Heart right ventricle (tissue), 16 donors: Measurements from ENCODE around the gene SLC35E1. TPM values are rescaled to one million over a fixed set of nuclear protein-coding genes. Genes with fewer than 3 reads are reported as not detected.

Experiments used
- ATAC-seq, 8 donors: fragments of 200-7000 bp; cut with Tn5 transposase; one replicate each; pipeline ENCODE4 v1.9.1; 2020; ENCODE audit warnings: mild to moderate bottlenecking in 8 of 8, moderate library complexity in 8 of 8, moderate number of reproducible peaks in 1 of 8
- DNase-seq, 2 donors: peaks; one replicate each; pipeline ENCODE4 v3.0.0-alpha.2; 2020
- H3K27ac ChIP-seq, 10 donors: fragments of 200-600 bp; sonication (generic) in 2 of 10; one replicate each; pipeline versions ENCODE4 v1.5.0 to v1.8.0; 2020 to 2022; ENCODE audit warnings: mild to moderate bottlenecking in 3 of 10
- H3K27me3 ChIP-seq, 7 donors: fragments of 200-600 bp; one replicate each; pipeline ENCODE4 v1.8.0; 2021 to 2022; ENCODE audit warnings: mild to moderate bottlenecking in 2 of 7
- H3K36me3 ChIP-seq, 9 donors: fragments of 200-600 bp; sonication (generic) in 1 of 9; one replicate each; pipeline versions ENCODE4 v1.5.0 to v1.8.0; 2020 to 2022; ENCODE audit warnings: mild to moderate bottlenecking in 2 of 9
- H3K4me1 ChIP-seq, 9 donors: fragments of 200-600 bp; sonication (generic) in 1 of 9; one replicate each; pipeline versions ENCODE4 v1.5.0 to v1.8.0; 2020 to 2022; ENCODE audit warnings: mild to moderate bottlenecking in 4 of 9
- H3K4me3 ChIP-seq, 10 donors: fragments of 200-600 bp; sonication (generic) in 2 of 10; one replicate each; pipeline versions ENCODE4 v1.5.0 to v1.8.0; 2020 to 2022; ENCODE audit warnings: mild to moderate bottlenecking in 7 of 10, moderate library complexity in 2 of 10
- H3K9me3 ChIP-seq, 11 donors: fragments of 200-600 bp in 10 of 11; sonication (generic) in 2 of 11; one replicate each; pipeline versions ENCODE4 v1.5.0 to v1.8.0; 2013 to 2022; ENCODE audit warnings: mild to moderate bottlenecking in 2 of 11, control low read depth in 1 of 11, moderate library complexity in 1 of 11
- WGBS, 2 donors: extraction: QIAGEN DNeasy Blood & Tissue Kit; methylation state at CpG; one replicate each; pipeline ENCODE4 v1.1.7; 2013; ENCODE audit warnings: inconsistent platforms in 1 of 2; 5-methylcytosine and 5-hydroxymethylcytosine counted together
- intact Hi-C, 10 donors: fragments of 100-400 bp; cut with DNase I; formaldehyde crosslinking; loops; one replicate each; pipeline versions ENCODE4 v1.11.1 to v1.14.2; 2022
- polyA plus RNA-seq, 2 donors: library from polyadenylated mRNA; stranded (reverse); fragments of 200-250 nt; gene quantifications; one replicate each; pipeline ENCODE4 v1.2.3, GENCODE V29; 2013
- total RNA-seq, 10 donors: library from RNA; stranded (reverse); fragmentation: NEBNext Ultra II Directional in 3 of 10; extraction: Animal tissue kit (Norgen Biotek cat#: 25700) in 3 of 10; gene quantifications; one replicate each; pipeline versions ENCODE4 v1.2.1 to v1.2.4, GENCODE V29; 2021 to 2023
- TF ChIP-seq, protein P1 (sequence below), 9 donors: fragments of 200-600 bp; sonication (generic) in 2 of 9; IDR thresholded peaks; one replicate each; pipeline versions ENCODE4 v1.5.0 to v1.8.0; 2021 to 2022; ENCODE audit warnings: antibody characterized with exemption in 9 of 9, mild to moderate bottlenecking in 5 of 9, moderate library complexity in 1 of 9
- donor health status: Arrhythmogenic right ventricular cardiomyopathy.
- donor health status: ischemic (EF 13 %, LVEDD 7.1; RV severe dilation, severe dysfunction).
- donor health status: healthy with polysubstance abuse.
- donor health status: DM: no; HTN: yes; CAD: no.
- donor health status: DM: no; HTN: no; CAD: no.
- donor health status: ischemic (EF 25% LVEDD 6.9; RV normal size, moderate dysfunction).
- donor health status: ischemic (EF 25% LVEDD 5.7; RV mildly dilated, moderate dysfunction).
- donor health status: healthy.
- donor health status: DM: yes; HTN: yes; CAD: no.
- donor health status: Ischemic cardiomyopathy.
- donor health status: ischemic (EF 35%, LVEDD 5.7; RV mildly dilated, moderate dysfunction).
- donor health status: nonischemic (EF 11% LVEDD 7.7; RV severe dilation, severe dysfunction).
- donor health status: DM: yes; HTN: yes; CAD: no.
- donor health status: PGD.
- donor health status: ischemic (EF 29% LVEDD 5.4; RV normal size, mild dysfunction).
- donor health status: nonischemic (EF 23%, LVEDD 6.1; RV moderate dilation, normal function).

Gene SLC35E1
- total and polyA plus RNA-seq, 12 donors, result 20.8 to 29.0 (median 23.6) TPM

DNA sequence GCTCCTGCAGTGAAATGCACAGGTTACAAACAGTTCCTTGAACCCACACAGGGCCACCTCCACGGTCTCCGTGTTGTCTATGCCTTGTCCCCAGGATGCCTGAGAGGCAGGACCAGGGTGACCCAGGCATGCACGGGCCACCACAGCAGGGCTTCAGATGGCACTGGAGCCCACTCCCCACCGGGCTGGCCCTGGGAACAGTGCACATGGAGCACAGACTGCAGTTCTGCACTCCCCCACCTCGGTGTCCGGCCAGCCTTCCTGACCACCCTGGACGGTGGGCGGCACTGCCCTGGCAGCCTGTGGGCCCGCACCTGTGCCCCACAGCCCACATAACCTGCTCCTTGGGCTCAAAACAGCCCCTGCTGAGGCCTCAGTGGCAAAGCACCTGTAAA, 14.3 kb upstream of the SLC35E1 start:
- H3K36me3 ChIP-seq, result no peaks in the 10 kb centered on the region
- 86 to 87% methylated on average over 9 of the region's 9 CpGs for WGBS, 2 donors
- H3K4me1 ChIP-seq, result peaks cover 51 to 100% (median 83%) of the 10 kb centered on the region in 9 donors
- ATAC-seq (no peak), DNase-seq (no peak)
- TF ChIP-seq, protein P1, sequence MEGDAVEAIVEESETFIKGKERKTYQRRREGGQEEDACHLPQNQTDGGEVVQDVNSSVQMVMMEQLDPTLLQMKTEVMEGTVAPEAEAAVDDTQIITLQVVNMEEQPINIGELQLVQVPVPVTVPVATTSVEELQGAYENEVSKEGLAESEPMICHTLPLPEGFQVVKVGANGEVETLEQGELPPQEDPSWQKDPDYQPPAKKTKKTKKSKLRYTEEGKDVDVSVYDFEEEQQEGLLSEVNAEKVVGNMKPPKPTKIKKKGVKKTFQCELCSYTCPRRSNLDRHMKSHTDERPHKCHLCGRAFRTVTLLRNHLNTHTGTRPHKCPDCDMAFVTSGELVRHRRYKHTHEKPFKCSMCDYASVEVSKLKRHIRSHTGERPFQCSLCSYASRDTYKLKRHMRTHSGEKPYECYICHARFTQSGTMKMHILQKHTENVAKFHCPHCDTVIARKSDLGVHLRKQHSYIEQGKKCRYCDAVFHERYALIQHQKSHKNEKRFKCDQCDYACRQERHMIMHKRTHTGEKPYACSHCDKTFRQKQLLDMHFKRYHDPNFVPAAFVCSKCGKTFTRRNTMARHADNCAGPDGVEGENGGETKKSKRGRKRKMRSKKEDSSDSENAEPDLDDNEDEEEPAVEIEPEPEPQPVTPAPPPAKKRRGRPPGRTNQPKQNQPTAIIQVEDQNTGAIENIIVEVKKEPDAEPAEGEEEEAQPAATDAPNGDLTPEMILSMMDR (IDR thresholded peaks at IDR 0.05), result no peak
- H3K27me3 ChIP-seq, result no peaks in the 10 kb centered on the region
- H3K9me3 ChIP-seq, result no peaks in the 10 kb centered on the region
- H3K27ac ChIP-seq, result peak overlapping the region in 2 of 10 donors; percentile 76 to 83
- intact Hi-C loops, result loop anchor here in 4 of 10 donors (5.0 kb wide), 1 partner anchor 41 kb away; the partner anchor contains the start of gene MED26 (in 4 of the 4)
- H3K4me3 ChIP-seq, result no peak overlapping the region

DNA sequence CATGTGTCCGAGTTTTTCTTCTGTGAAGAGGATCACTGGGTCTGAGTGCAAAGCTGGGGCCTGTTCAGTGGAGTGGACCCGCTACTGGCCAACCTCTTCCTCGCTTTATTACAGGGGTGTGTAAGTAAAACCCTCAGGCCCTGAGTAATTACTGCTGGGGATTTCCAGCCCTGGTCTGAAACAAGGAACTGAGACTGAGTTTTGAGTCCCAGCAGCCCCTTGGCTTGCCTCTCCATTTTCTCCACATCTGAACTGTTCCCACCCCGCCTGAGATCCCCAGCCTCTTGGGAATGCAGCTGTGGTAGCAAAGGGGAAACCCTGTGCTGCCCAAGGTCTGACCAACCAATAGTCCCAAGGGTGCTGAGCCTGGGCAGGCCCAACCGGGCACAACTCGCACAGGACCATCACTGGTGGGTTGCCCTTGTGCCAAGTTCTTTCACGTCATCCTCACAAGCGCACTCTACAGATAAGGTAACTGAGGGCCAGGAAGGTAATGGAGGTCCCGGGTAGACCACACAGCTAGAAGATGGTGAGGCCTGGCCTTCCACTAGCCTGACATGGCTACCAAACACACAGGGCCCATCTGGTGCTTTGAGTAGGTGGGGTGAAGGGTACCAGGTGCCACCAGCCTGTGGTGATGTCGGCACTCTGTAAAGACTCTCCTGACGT, 13.7 kb upstream of the SLC35E1 start:
- 85 to 90% methylated on average over 11 of the region's 11 CpGs for WGBS, 2 donors

DNA sequence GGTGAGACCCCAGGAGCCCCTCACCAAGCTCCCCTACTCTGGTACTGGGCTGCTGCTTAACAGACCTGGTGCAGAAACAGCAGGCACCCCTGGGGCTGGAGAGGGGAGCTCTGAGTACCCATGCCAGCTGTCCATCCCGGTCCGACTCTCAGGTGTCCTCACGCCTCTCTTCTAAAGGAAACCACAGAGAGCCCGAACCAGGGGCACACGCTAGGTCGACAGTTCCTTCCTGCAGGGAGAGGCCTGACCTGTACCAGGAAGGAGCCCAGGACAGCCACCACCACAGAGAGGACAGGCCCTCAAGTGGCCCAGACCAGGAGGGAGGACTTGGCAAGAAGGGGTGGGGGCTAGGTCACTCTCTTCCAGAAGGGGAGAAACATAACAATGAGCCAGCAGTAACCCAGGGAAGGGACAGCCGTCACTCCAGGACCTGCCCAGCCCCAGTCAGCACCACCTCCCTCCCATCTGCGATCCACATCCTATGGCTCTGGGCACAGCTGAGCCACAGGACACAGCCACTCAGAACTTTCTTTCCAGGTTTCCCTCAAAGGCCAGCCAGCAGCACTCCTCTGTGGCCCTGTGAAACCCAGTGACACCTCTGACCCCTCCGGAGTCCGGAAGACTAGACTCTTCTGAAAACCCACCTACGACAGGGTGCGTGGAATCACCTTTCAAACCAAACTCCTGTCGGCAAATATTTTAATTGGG, 13.0 kb upstream of the SLC35E1 start:
- DNase-seq, result no peak
- Histone ChIP-seq H3K4me3 (peak overlapping the region in 1 of 10 donors; percentile 41), H3K27ac (peak overlapping the region in 9 of 10 donors; percentile 17 to 83 (median 57)), H3K4me1 (peaks cover 58 to 100% (median 92%) of the 10 kb centered on the region in 9 donors), H3K9me3 (no peaks in the 10 kb centered on the region), H3K36me3 (no peaks in the 10 kb centered on the region), H3K27me3 (no peaks in the 10 kb centered on the region)
- ATAC-seq, result no peak
- intact Hi-C loops, result loop anchor here in 4 of 10 donors (5.0 kb wide), 1 partner anchor 42 kb away; the partner anchor contains the start of gene MED26 (in 4 of the 4)
- WGBS, 2 donors, result 79 to 88% methylated on average over 13 of the region's 13 CpGs
- TF ChIP-seq, protein P1 (IDR thresholded peaks at IDR 0.05), result no peak

More for the DNA sequence above, 13.7 kb upstream of the SLC35E1 start:
- Histone ChIP-seq H3K4me3 (peak overlapping the region in 1 of 10 donors; percentile 41), H3K9me3 (no peaks in the 10 kb centered on the region), H3K27ac (peak overlapping the region in 5 of 10 donors; percentile 1 to 83 (median 53)), H3K4me1 (peaks cover 55 to 100% (median 88%) of the 10 kb centered on the region in 9 donors), H3K36me3 (no peaks in the 10 kb centered on the region), H3K27me3 (no peaks in the 10 kb centered on the region)
- TF ChIP-seq, protein P1 (IDR thresholded peaks at IDR 0.05), result no peak
- ATAC-seq, result no peak
- intact Hi-C loops, result loop anchor here in 4 of 10 donors (5.0 kb wide), 1 partner anchor 41 kb away; the partner anchor contains the start of gene MED26 (in 4 of the 4)
- no peak for DNase-seq
